DMS 273 treated with DMSO at 0.1 percent for 48 hours (cell line): ENCODE results near the gene ENTPD6.
"Not testable (repeated sequence)": the region's sequence is repeated elsewhere in the genome, so short reads cannot be mapped to it uniquely, and the experiment has no call there.

Source experiments
- DNase-seq: peaks from one replicate; lab custom pipeline; 2025; lab: John Stamatoyannopoulos, UW

The ENTPD6 gene

DNA sequence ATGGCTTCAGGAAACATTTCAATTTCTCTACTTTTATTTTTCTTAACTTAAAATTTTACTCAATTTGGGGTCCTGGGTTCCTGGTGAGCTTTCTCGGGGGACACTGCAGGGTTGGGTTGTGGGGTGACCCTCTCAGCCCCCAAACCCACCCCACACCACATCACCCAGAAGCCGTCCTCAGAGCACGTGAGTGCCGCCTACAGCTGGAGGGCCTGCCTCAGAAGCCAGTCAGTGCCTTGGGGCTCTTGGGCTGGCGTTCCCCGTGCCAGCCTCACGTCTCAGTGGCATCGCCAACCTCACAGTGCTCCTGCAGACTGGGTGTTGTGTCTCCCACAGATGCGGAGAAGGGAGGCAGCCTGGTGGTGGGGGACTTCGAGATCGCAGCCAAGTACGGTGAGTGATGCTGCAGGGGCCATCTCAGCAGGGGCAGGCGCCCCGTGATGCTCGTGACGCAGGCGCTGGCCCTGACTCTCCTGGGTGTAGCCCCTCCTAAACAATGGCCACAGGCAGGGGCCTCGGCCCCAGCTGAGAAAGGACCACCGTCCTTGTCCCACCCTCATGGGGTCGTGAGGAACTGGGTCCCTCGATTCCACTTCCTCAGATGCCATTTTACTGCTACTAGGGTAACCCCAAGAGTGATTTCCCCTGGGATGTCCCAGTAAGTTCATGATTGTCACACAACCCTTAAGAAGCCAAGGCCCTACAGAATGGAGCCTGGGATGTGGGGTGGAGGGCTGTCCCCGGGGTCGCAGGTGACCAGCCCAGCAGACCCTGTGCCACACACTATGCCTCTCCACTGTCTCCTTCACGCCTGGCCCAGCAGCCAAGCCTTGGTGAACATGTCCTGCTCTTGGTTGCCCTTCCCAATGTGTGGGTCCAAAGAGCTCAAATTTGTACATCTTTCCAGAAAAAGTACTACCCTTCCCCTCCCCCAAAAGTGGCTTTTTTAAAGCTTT, 28.5 kb downstream of the ENTPD6 start:
- DNase-seq, result no peak

DNA sequence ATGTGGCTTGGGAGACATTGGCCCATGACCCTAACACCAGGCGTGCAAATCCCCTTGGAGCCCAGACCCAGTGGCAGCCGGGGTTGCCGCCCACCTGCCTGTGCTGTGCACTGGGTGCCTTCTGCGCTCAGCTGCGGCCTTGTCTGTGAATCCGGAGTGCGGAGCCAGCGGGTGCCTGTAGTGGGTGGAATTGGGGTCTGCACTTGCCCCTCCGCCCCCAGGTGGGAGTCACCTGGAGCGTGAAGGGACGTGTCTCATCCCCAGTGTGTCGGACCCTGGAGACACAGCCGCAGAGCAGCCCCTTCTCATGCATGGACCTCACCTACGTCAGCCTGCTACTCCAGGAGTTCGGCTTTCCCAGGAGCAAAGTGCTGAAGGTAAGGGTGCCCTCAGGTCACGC, 29.4 kb downstream of the ENTPD6 start:
- no peak for DNase-seq

DNA sequence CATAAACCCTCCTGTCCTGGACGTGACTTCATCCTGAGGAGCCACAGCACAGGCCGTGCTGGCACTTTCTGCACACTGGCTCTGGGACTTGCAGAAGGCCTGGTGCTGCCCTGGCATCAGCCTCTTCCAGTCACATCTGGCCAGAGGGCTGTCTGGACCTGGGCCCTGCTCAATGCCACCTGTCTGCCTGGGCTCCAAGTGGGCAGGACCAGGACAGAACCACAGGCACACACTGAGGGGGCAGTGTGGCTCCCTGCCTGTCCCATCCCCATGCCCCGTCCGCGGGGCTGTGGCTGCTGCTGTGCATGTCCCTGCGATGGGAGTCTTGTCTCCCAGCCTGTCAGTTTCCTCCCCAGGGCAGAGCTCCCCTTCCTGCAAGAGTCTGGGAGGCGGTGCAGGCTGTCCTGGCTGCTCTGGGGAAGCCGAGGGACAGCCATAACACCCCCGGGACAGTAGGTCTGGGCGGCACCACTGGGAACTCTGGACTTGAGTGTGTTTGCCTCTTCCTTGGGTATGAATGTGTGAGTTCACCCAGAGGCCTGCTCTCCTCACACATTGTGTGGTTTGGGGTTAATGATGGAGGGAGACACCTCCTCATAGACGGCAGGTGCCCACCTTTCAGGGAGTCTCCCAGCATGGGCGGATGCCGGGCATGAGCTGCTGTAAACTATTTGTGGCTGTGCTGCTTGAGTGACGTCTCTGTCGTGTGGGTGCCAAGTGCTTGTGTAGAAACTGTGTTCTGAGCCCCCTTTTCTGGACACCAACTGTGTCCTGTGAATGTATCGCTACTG, 30.3 kb downstream of the ENTPD6 start:
- no peak for DNase-seq

DNA sequence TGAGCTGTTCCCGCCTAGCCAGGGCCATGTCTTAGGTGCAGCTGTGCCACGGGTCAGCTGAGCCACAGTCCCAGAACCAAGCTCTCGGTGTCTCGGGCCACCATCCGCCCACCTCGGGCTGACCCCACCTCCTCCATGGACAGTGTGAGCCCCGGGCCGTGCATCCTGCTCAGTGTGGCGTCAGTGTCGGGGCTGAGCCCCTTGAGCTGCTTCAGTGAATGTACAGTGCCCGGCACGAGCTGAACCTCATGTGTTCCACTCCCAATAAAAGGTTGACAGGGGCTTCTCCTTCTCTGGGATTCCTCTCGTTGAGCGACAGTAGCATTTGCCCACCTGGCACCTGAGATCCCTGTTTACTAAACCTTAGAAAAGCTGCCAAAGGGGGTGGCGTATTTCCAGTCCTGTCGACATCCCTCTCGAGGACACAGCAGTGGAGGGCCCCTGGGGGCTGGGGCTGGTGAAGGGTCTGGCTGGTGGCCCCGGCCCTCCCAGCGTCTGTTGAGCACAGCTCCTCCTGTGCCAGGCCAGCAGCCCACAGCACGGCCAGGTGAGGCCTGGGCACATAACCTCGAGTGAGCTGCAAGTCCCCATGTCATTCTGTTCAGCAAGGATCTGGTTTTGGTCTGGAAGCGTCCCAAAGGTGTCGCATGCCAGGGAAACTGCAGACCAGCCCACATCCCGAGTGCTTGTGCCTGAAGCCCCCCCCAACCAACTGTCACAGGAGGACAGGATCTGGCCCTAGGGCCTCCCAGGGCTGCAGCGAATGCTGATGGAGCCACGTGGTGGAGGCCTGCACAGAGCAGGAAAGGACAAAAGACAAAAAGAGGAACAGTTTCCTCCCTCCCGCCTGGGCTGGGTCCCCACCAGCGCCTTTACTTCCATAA, 31.2 kb downstream of the ENTPD6 start:
- DNase-seq, result no peak

DNA sequence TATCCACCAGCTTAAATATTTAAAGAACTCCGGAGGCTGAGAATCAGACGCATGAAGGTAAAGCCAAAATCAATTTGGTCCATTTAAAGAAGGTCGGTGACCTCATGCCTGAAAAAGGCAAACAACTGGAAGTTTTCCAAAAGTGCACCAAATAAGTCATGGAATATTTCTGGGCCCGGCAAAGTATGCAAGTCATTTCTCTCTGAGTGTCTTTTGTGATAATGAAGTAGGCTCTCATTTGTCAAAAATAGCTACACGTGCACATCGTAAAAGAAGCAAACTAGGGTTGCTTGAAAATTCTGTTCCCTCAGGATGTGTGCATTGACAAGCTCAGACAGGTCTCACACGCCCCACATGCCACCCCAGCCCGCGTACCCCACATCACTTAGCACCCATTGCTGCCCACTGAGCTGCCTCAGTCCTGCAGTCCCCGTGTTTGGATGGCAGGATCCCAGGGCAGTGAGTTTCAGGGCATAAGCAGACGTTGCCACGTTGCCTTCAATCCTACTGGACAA, 31.9 kb downstream of the ENTPD6 start:
- no peak for DNase-seq

DNA sequence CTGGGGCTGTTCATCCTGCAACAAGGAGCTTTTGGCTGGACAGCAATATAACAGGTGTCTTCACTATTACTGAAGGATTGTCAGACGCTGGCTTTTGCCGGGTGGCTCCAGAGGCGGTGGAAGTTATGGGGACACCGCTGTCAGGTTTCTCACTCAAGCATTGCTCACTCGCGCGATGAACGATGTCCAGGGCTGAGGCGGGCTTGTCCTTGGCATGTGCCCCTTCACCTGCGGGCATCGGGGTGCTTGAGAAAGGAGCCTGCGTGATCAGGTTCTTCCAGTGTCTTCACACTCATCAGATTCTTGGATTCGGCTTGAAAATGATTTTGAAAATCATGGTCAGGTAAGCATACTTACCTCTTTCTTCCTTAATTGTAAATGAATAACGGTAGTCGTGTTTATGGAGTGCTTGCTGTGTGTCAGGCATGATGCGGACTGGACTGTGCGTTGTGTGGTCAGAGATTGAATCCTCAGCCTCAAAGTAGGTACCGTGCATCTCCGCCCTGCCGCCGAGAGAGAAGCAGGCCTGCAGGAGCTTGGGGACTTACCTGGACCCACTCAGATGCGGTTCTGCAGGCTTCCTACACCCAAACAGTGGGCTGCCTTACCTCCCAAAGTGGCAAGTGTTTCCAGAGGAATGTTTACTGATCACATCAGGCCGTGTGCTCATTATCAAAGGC, 34.1 kb downstream of the ENTPD6 start:
- DNase-seq, result no peak

GRCh38 chr20:25230166-25230831, 34.8 kb downstream of the ENTPD6 start:
- DNase-seq, result no peak

- DNase-seq, result no peak
These were observed 37.7 kb downstream of the ENTPD6 start for GRCh38 chr20:25233016-25233772.

DNA sequence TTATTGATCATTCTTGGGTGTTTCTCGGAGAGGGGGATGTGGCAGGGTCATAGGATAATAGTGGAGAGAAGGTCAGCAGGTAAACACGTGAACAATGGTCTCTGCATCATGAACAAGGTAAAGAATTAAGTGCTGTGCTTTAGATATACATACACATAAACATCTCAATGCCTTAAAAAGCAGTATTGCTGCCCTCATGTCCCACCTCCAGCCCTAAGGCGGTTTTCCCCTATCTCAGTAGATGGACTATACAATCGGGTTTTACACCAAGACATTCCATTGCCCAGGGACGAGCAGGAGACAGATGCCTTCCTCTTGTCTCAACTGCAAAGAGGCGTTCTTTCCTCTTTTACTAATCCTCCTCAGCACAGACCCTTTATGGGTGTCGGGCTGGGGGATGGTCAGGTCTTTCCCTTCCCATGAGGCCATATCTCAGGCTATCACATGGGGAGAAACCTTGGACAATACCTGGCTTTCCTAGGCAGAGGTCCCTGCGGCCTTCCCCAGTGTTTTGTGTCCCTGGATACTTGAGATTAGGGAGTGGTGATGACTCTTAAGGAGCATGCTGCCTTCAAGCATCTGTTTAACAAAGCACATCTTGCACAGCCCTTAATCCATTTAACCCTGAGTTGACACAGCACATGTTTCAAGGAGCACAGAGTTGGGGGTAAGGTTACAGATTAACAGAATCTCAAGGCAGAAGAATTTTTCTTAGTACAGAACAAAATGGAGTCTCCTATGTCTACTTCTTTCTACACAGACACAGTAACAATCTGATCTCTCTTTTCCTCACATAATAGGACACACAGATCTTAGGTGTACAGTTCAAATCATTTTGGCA, 38.7 kb downstream of the ENTPD6 start:
- not testable (repeated sequence) for DNase-seq

DNA sequence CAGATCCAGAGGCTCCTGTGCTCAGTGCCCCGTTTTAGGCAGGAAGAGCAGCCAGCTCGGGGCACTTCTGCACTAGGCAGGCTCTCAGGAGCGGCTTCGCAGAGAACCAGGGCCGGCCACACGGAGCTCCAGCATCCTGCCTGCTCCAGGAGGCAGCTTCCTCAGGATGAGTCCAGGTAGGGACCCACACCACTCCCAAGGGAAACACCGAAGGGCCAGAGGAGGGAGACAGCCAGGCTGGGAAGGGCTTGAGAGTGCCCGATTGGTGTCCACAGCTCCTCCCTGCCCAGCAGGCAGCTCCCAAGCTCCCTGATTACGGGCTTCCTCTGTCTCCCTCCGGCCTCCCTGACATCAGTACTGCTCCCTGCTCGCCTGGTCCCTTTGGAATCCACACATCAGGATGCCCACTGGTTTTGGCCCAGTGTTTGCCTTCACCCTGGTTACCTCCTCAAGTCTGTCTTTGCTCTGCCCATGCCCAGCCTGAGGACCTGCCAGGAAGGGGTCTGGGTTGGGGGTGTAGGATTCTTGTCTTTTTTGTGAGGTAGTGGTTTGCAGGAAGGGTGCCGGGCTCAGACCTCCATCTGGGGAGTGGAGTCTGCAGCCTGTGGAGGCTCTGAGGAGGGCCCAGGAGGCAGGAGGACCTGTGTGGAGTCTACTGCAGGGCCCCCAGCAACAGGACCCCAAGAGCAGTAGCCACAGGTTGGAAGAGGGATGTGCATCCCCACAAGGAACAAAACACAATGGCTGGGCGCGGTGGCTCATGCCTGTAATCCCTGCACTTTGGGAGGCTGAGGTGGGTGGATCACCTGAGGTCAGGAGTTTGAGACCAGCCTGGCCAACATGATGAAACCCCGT, 41.2 kb downstream of the ENTPD6 start:
- DNase-seq, result no peak

- DNase-seq, result peak; percentile 19
These were observed 42.3 kb downstream of the ENTPD6 start for GRCh38 chr20:25237610-25238318.

- DNase-seq, result no peak
These were observed 43.0 kb downstream of the ENTPD6 start for GRCh38 chr20:25238319-25239037.

DNA sequence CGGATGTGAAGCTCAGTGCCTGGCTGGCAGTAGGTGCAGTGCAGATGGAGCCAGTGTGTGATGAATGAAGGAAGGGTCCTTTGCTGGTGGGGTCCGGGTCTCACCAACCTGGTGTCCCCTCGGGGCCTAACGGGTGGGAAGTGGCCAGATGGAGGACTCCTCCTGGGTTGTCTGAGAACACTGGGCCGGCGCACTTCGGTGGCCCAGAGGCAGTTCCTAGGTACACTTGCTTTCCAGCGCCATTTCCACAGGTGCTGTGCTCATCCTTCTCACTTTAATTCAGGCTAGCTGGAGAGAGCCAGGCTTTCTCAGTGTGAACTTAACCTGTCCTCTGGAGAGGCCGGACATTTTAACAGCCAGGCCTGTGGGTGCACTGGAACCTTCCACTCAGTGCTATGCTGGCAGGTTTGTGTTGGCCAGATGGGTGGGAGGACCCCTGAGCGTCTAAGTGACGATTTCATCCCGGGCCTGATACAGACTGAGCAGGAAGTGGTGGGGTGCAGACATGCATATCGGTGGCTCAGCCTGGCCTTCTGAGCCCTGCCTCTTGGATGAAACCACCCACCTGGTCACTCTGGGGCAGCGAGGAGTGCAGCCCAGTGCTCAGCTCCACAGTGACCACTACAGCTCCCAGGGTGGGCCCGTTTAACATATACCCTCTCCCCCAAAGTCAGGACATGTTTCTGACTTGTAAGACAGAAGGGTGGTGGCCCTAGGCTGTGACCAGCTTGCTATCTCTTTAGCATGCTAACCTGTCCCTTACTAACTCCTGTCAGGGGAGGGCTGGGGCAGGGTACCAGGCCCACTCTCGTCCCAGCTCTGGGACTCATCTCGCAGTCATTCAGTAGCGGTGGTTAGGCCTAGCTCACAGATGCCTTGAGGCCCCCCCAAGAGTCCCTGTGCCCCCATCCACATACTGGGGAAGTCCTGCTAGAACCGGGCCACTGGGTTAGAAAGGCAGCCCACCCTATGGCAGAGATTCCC, 44.2 kb downstream of the ENTPD6 start:
- no peak for DNase-seq

DNA sequence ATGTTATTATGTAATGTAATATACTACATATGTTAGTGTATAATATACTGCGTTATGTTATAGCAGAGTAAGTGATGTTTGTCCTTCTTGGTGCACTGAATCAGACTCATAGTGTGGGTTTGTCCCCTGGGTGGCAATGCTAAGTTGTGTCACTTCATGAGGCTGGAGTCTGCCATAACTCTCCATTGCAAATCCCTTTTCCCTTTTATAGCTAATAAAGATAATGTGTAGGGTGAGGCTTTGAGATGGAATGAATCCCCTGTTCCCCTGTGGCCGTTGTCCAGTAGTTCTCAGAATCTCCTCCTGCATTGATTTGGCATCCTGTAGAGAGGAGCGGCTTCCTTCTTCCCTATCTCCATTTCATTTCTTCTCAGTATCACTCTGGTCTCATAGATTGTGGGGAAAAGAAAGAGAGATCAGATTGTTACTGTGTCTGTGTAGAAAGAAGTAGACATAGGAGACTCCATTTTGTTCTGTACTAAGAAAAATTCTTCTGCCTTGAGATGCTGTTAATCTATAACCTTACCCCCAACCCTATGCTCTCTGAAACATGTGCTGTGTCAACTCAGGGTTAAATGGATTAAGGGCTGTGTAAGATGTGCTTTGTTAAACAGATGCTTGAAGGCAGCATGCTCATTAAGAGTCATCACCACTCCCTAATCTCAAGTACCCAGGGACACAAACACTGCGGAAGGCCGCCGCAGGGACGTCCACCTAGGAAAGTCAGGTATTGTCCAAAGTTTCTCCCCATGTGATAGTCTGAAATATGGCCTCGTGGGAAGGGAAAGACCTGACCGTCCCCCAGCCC, 45.5 kb downstream of the ENTPD6 start:
- not testable (repeated sequence) for DNase-seq

DNA sequence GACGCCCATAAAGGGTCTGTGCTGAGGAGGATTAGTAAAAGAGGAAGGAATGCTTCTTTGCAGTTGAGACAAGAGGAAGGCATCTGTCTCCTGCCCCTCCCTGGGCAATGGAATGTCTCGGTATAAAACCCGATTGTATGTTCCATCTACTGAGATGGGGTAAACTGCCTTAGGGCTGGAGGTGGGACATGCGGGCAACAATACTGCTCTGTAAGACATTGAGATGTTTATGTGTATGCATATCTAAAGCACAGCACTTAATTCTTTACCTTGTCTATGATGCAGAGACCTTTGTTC, 46.1 kb downstream of the ENTPD6 start:
- not testable (repeated sequence) for DNase-seq
